HUES6 (cell line): ENCODE data around the gene POLK.
"Not testable (repeated sequence)": the region's sequence is repeated elsewhere in the genome, so short reads cannot be mapped to it uniquely, and the experiment has no call there.

Experiments used
- H3K27ac ChIP-seq: 2 replicates; pipeline ENCODE4 v1.7.0; 2013; ENCODE audit warnings: low read depth, mild to moderate bottlenecking, low read length, inconsistent platforms
- H3K27me3 ChIP-seq: 2 replicates; pipeline ENCODE4 v1.6.1; 2013; ENCODE audit warnings: low read length; ENCODE audit not compliant: control insufficient read depth, insufficient read depth
- H3K36me3 ChIP-seq: 2 replicates; pipeline ENCODE4 v1.6.1; 2013; ENCODE audit warnings: low read length; ENCODE audit not compliant: control insufficient read depth, insufficient read depth
- H3K4me1 ChIP-seq: 2 replicates; pipeline ENCODE4 v1.6.1; 2013; ENCODE audit warnings: low read length; ENCODE audit not compliant: control insufficient read depth, insufficient read depth
- H3K4me3 ChIP-seq: 2 replicates; pipeline ENCODE4 v1.5.1; 2013; ENCODE audit warnings: low read depth, low read length
- H3K9ac ChIP-seq: one replicate; pipeline ENCODE4 v1.6.1; 2013; ENCODE audit warnings: mild to moderate bottlenecking, low read length
- H3K9me3 ChIP-seq: 2 replicates; pipeline ENCODE4 v1.6.1; 2013; ENCODE audit warnings: low read depth, low read length; ENCODE audit not compliant: control insufficient read depth, insufficient read depth

Gene POLK

GRCh38 chr5:75545131-75545530 is 33.4 kb downstream of the POLK start:
- no peak overlapping the region for H3K27ac ChIP-seq
- H3K4me1 ChIP-seq: no peaks in the 10 kb centered on the region
- H3K36me3 ChIP-seq: no peaks in the 10 kb centered on the region
- no peak overlapping the region for H3K4me3 ChIP-seq
- H3K9me3 ChIP-seq: no peaks in the 10 kb centered on the region
- no peaks in the 10 kb centered on the region for H3K27me3 ChIP-seq
- H3K9ac ChIP-seq: no peak overlapping the region

- Histone ChIP-seq H3K9ac (no peak overlapping the region), H3K4me1 (no peaks in the 10 kb centered on the region), H3K9me3 (no peaks in the 10 kb centered on the region), H3K4me3 (no peak overlapping the region), H3K27me3 (no peaks in the 10 kb centered on the region), H3K27ac (no peak overlapping the region), H3K36me3 (no peaks in the 10 kb centered on the region)
Observed at GRCh38 chr5:75546830-75547229, 35.1 kb downstream of the POLK start.

GRCh38 chr5:75547812-75548211 is 36.1 kb downstream of the POLK start:
- no peak overlapping the region for H3K4me3 ChIP-seq
- H3K9ac ChIP-seq: no peak overlapping the region
- H3K27ac ChIP-seq: no peak overlapping the region
- H3K27me3 ChIP-seq: no peaks in the 10 kb centered on the region
- peaks cover 8% of the 10 kb centered on the region for H3K36me3 ChIP-seq
- H3K9me3 ChIP-seq: no peaks in the 10 kb centered on the region
- H3K4me1 ChIP-seq: no peaks in the 10 kb centered on the region

GRCh38 chr5:75550597-75550996 is 38.9 kb downstream of the POLK start:
- H3K9ac ChIP-seq: no peak overlapping the region
- no peak overlapping the region for H3K27ac ChIP-seq
- no peaks in the 10 kb centered on the region for H3K9me3 ChIP-seq
- no peaks in the 10 kb centered on the region for H3K27me3 ChIP-seq
- H3K4me1 ChIP-seq: no peaks in the 10 kb centered on the region
- no peak overlapping the region for H3K4me3 ChIP-seq
- peaks cover 15% of the 10 kb centered on the region for H3K36me3 ChIP-seq

- H3K27ac ChIP-seq: no peak overlapping the region
- H3K9me3 ChIP-seq: no peaks in the 10 kb centered on the region
- H3K9ac ChIP-seq: no peak overlapping the region
- H3K4me1 ChIP-seq: no peaks in the 10 kb centered on the region
- H3K36me3 ChIP-seq: peaks cover 15% of the 10 kb centered on the region
- no peak overlapping the region for H3K4me3 ChIP-seq
- H3K27me3 ChIP-seq: no peaks in the 10 kb centered on the region
Observed at GRCh38 chr5:75551471-75551870, 39.8 kb downstream of the POLK start.

GRCh38 chr5:75552764-75553163 is 41.1 kb downstream of the POLK start:
- H3K4me3 ChIP-seq: no peak overlapping the region
- H3K9me3 ChIP-seq: no peaks in the 10 kb centered on the region
- no peak overlapping the region for H3K27ac ChIP-seq
- peaks cover 15% of the 10 kb centered on the region for H3K36me3 ChIP-seq
- H3K9ac ChIP-seq: no peak overlapping the region
- H3K4me1 ChIP-seq: no peaks in the 10 kb centered on the region
- H3K27me3 ChIP-seq: no peaks in the 10 kb centered on the region

- Histone ChIP-seq H3K36me3 (peaks cover 15% of the 10 kb centered on the region), H3K4me3 (no peak overlapping the region), H3K27ac (no peak overlapping the region), H3K27me3 (no peaks in the 10 kb centered on the region), H3K9ac (no peak overlapping the region), H3K4me1 (no peaks in the 10 kb centered on the region), H3K9me3 (no peaks in the 10 kb centered on the region)
Observed at GRCh38 chr5:75553358-75553757, 41.7 kb downstream of the POLK start.

- no peak overlapping the region for H3K9ac ChIP-seq
- no peak overlapping the region for H3K27ac ChIP-seq
- peaks cover 5% of the 10 kb centered on the region; the same call in 1 of the 2 replicates for H3K36me3 ChIP-seq
- peaks cover 3% of the 10 kb centered on the region; the same call in 1 of the 2 replicates for H3K9me3 ChIP-seq
- H3K4me3 ChIP-seq: no peak overlapping the region
- H3K4me1 ChIP-seq: no peaks in the 10 kb centered on the region
- H3K27me3 ChIP-seq: no peaks in the 10 kb centered on the region
Observed at GRCh38 chr5:75558221-75558620, 46.5 kb downstream of the POLK start.

GRCh38 chr5:75558981-75559632 is 47.4 kb downstream of the POLK start:
- H3K4me1 ChIP-seq: no peaks in the 10 kb centered on the region
- H3K27me3 ChIP-seq: no peaks in the 10 kb centered on the region
- H3K36me3 ChIP-seq: peaks cover 3% of the 10 kb centered on the region; the same call in 1 of the 2 replicates
- peaks cover 3% of the 10 kb centered on the region; the same call in 1 of the 2 replicates for H3K9me3 ChIP-seq
- H3K4me3 ChIP-seq: no peak overlapping the region
- H3K27ac ChIP-seq: no peak overlapping the region
- H3K9ac ChIP-seq: no peak overlapping the region

- not testable (repeated sequence) for H3K27me3 ChIP-seq, H3K4me3 ChIP-seq, H3K27ac ChIP-seq, H3K9ac ChIP-seq, H3K36me3 ChIP-seq, H3K4me1 ChIP-seq, H3K9me3 ChIP-seq
Observed at GRCh38 chr5:75560655-75561054, 49.0 kb downstream of the POLK start.

GRCh38 chr5:75565991-75566709 is 54.5 kb downstream of the POLK start:
- H3K27me3 ChIP-seq, H3K4me3 ChIP-seq, H3K36me3 ChIP-seq, H3K9me3 ChIP-seq: not testable (repeated sequence)
- peak overlapping the region; percentile 40 for H3K9ac ChIP-seq
- H3K4me1 ChIP-seq: peaks cover 27% of the 10 kb centered on the region
- H3K27ac ChIP-seq: peak overlapping the region; percentile 48; the same call in 1 of the 2 replicates
